ENCODE results near the gene STOM. TPM values are rescaled to one million over a fixed set of nuclear protein-coding genes. Genes with fewer than 3 reads are reported as not detected.
"Not testable (repeated sequence)": the region's sequence is repeated elsewhere in the genome, so short reads cannot be mapped to it uniquely, and the experiment has no call there.

STOM gene
- total RNA-seq, 1 donor from 2014 or later, result 509 TPM

GRCh38 chr9:121303456-121304451 lies 66.3 kb downstream of the STOM start:
- DNase-seq (ENCODE audit: low read depth in 2 of 2), result no peak

- DNase-seq (ENCODE audit: low read depth in 2 of 2), result no peak
Observed at GRCh38 chr9:121302786-121303185, 67.3 kb downstream of the STOM start.

- no peak for DNase-seq (ENCODE audit: low read depth in 2 of 2)
Observed at GRCh38 chr9:121302341-121302740, 67.7 kb downstream of the STOM start.

- no peak for DNase-seq (ENCODE audit: low read depth in 2 of 2)
Observed at GRCh38 chr9:121301881-121302286, 68.2 kb downstream of the STOM start.

- no peak for DNase-seq (ENCODE audit: low read depth in 2 of 2)
Observed at GRCh38 chr9:121300283-121301119, 69.5 kb downstream of the STOM start.

GRCh38 chr9:121299467-121300282 lies 70.4 kb downstream of the STOM start:
- peak; percentile 60 to 61 for DNase-seq (ENCODE audit: low read depth in 2 of 2)

GRCh38 chr9:121298689-121299466 lies 71.2 kb downstream of the STOM start:
- peak; percentile 31 to 32 for DNase-seq (ENCODE audit: low read depth in 2 of 2)

GRCh38 chr9:121298016-121298538 lies 72.0 kb downstream of the STOM start:
- DNase-seq (ENCODE audit: low read depth in 2 of 2), result no peak

- DNase-seq (ENCODE audit: low read depth in 2 of 2), result no peak
Observed at GRCh38 chr9:121297389-121297788, 72.7 kb downstream of the STOM start.

GRCh38 chr9:121296213-121297127 lies 73.6 kb downstream of the STOM start:
- DNase-seq (ENCODE audit: low read depth in 2 of 2), result no peak

GRCh38 chr9:121295662-121296191 lies 74.3 kb downstream of the STOM start:
- DNase-seq (ENCODE audit: low read depth in 2 of 2), result no peak

- no peak for DNase-seq (ENCODE audit: low read depth in 2 of 2)
Observed at GRCh38 chr9:121294866-121295661, 75.0 kb downstream of the STOM start.

GRCh38 chr9:121294151-121294743 lies 75.8 kb downstream of the STOM start:
- no peak for DNase-seq (ENCODE audit: low read depth in 2 of 2)

GRCh38 chr9:121292801-121293241 lies 77.2 kb downstream of the STOM start:
- no peak for DNase-seq (ENCODE audit: low read depth in 2 of 2)

GRCh38 chr9:121292051-121292450 lies 78.0 kb downstream of the STOM start:
- no peak for DNase-seq (ENCODE audit: low read depth in 2 of 2)

GRCh38 chr9:121291536-121291935 lies 78.5 kb downstream of the STOM start:
- DNase-seq (ENCODE audit: low read depth in 2 of 2), result not testable (repeated sequence)

GRCh38 chr9:121289772-121290370 lies 80.2 kb downstream of the STOM start:
- no peak for DNase-seq (ENCODE audit: low read depth in 2 of 2)

Data from lung microvascular endothelial cell (primary cell).